ENCODE measurements around the gene DYRK1A.

DYRK1A gene

GRCh38 chr21:37508341-37508740 lies 141.8 kb downstream of the DYRK1A start:
- no peak for TF ChIP-seq CTCF (IDR thresholded peaks at IDR 0.05; ENCODE audit: control insufficient read depth, insufficient read depth, low read depth, low read length, missing control alignments)
- DNase-seq (ENCODE audit: low read depth), result no peak

GRCh38 chr21:37509802-37510393 lies 143.3 kb downstream of the DYRK1A start:
- no peak for DNase-seq (ENCODE audit: low read depth)
- no peak for TF ChIP-seq CTCF (IDR thresholded peaks at IDR 0.05; ENCODE audit: control insufficient read depth, insufficient read depth, low read depth, low read length, missing control alignments)
- no peak overlapping the region for H3K4me3 ChIP-seq (ENCODE audit: control insufficient read depth, low read depth, low read length)

More at GRCh38 chr21:37508341-37508740, 141.8 kb downstream of the DYRK1A start:
- no peak overlapping the region for H3K4me3 ChIP-seq (ENCODE audit: control insufficient read depth, low read depth, low read length)

- no peak for DNase-seq (ENCODE audit: low read depth)
- no peak for TF ChIP-seq CTCF (IDR thresholded peaks at IDR 0.05; ENCODE audit: control insufficient read depth, insufficient read depth, low read depth, low read length, missing control alignments)
- no peak overlapping the region for H3K4me3 ChIP-seq (ENCODE audit: control insufficient read depth, low read depth, low read length)
Observed at GRCh38 chr21:37511848-37512247, 145.3 kb downstream of the DYRK1A start.

- no peak overlapping the region for H3K4me3 ChIP-seq (ENCODE audit: control insufficient read depth, low read depth, low read length)
- TF ChIP-seq CTCF (IDR thresholded peaks at IDR 0.05; ENCODE audit: control insufficient read depth, insufficient read depth, low read depth, low read length, missing control alignments), result no peak
- no peak for DNase-seq (ENCODE audit: low read depth)
Observed at GRCh38 chr21:37513383-37513782, 146.8 kb downstream of the DYRK1A start.

GRCh38 chr21:37514038-37514667 lies 147.6 kb downstream of the DYRK1A start:
- DNase-seq (ENCODE audit: low read depth), result no peak
- H3K4me3 ChIP-seq (ENCODE audit: control insufficient read depth, low read depth, low read length), result no peak overlapping the region
- no peak for TF ChIP-seq CTCF (IDR thresholded peaks at IDR 0.05; ENCODE audit: control insufficient read depth, insufficient read depth, low read depth, low read length, missing control alignments)

GRCh38 chr21:37516998-37517397 lies 150.4 kb downstream of the DYRK1A start:
- no peak for DNase-seq (ENCODE audit: low read depth)
- no peak overlapping the region for H3K4me3 ChIP-seq (ENCODE audit: control insufficient read depth, low read depth, low read length)
- TF ChIP-seq CTCF (IDR thresholded peaks at IDR 0.05; ENCODE audit: control insufficient read depth, insufficient read depth, low read depth, low read length, missing control alignments), result no peak

Measured in AG09309 (cell line).